Gastroesophageal sphincter (tissue), 4 donors: ENCODE measurements around the gene KISS1R. TPM values are rescaled to one million over a fixed set of nuclear protein-coding genes. Genes with fewer than 3 reads are reported as not detected.

Experiments used
- ATAC-seq: fragments of 150-250 bp; one replicate; pipeline ENCODE4 v1.9.1; 2016; ENCODE audit warnings: mild to moderate bottlenecking, moderate library complexity
- H3K27ac ChIP-seq, 4 donors: fragments of 200-600 bp; sonication (generic) in 3 of 4; 1 replicate in 3 of 4; 2 replicates in 1 of 4; pipeline ENCODE4 v1.5.1; 2016 to 2019
- H3K27me3 ChIP-seq: fragments of 200-600 bp; sonication (generic); one replicate; pipeline ENCODE4 v1.5.1; 2019
- H3K36me3 ChIP-seq, 2 donors: fragments of 200-600 bp; sonication (generic); one replicate each; pipeline ENCODE4 v1.5.1; 2019; ENCODE audit warnings: control low read depth in 1 of 2
- H3K4me1 ChIP-seq, 3 donors: fragments of 200-600 bp; sonication (generic); 1 replicate in 2 of 3; 2 replicates in 1 of 3; pipeline ENCODE4 v1.5.1; 2016 to 2019; ENCODE audit warnings: control low read depth in 2 of 3
- H3K4me3 ChIP-seq, 2 donors: fragments of 200-600 bp; sonication (generic); one replicate each; pipeline ENCODE4 v1.5.1; 2019; ENCODE audit warnings: mild to moderate bottlenecking in 1 of 2, moderate library complexity in 1 of 2
- H3K9me3 ChIP-seq, 3 donors: fragments of 200-600 bp; sonication (generic); one replicate each; pipeline ENCODE4 v1.5.1; 2017 to 2019; ENCODE audit warnings: control low read depth in 2 of 3
- CTCF ChIP-seq, 4 experiments: fragments of 200-600 bp in 2 of 4; fragments of 450-650 bp in 2 of 4; sonication (generic) in 1 of 4; IDR thresholded peaks; one replicate each; pipeline ENCODE4 v1.5.1; 2017 to 2019; ENCODE audit warnings: antibody characterized with exemption in 4 of 4, mild to moderate bottlenecking in 2 of 4, moderate library complexity in 2 of 4
- EP300 ChIP-seq: sonication (generic); formaldehyde crosslinking; IDR thresholded peaks from one replicate; pipeline ENCODE4 v1.6.1; 2017; ENCODE audit warnings: antibody characterized with exemption, mild to moderate bottlenecking
- POLR2A ChIP-seq, 2 donors: fragments of 450-650 bp; IDR thresholded peaks; one replicate each; pipeline ENCODE4 v1.6.1; 2017; ENCODE audit warnings: antibody characterized with exemption in 2 of 2, mild to moderate bottlenecking in 2 of 2, moderate library complexity in 1 of 2
- POLR2AphosphoS5 ChIP-seq: sonication (generic); formaldehyde crosslinking; IDR thresholded peaks from one replicate; pipeline ENCODE4 v1.6.1; 2017; ENCODE audit warnings: antibody characterized with exemption
- WGBS, 2 donors: methylation state at CpG; one replicate each; pipeline ENCODE4 v1.1.5; 2018; ENCODE audit warnings: low coverage in 1 of 2; 5-methylcytosine and 5-hydroxymethylcytosine counted together
- total RNA-seq, 4 donors: library from RNA; depleted of rRNA; stranded (reverse); fragments of >200 nt; gene quantifications; one replicate each; pipeline ENCODE4 v1.1.0, GENCODE V29; 2016

The KISS1R gene
- total RNA-seq, 4 donors from 2014 or later, result not detected

- Histone ChIP-seq H3K27ac (peak within 1 kb of the TSS; percentile 68 to 89 (median 84)), H3K27me3 (peaks cover 8% of the 10 kb centered on the region), H3K9me3 (no peaks in the 10 kb centered on the region), H3K4me3 (peak within 1 kb of the TSS; percentile 79 to 93), H3K36me3 (peaks cover 0 to 15% of the 10 kb centered on the region in 2 donors), H3K4me1 (peaks cover 0 to 59% (median 11%) of the 10 kb centered on the region in 3 donors)
- TF ChIP-seq POLR2A (IDR thresholded peaks at IDR 0.05) (peak in 1 of 2 donors; percentile 45), EP300 (no peak)
- ATAC-seq, result peak; percentile 82
- WGBS, 2 donors, result 0% methylated on average over 2 to 3 of the region's 97 CpGs
These were observed 8.6 kb downstream of the KISS1R start, which contains the start of gene ARID3A for GRCh38 chr19:925526-926322. Gene ARID3A, plus strand, starts transcription at chr19:926035. Its CDS starts 3,494 bp downstream, at chr19:929529.

- H3K4me1 ChIP-seq, result peaks cover 0 to 53% (median 11%) of the 10 kb centered on the region in 3 donors
- ATAC-seq, result no peak
- no CpG with 5 or more reads among the region's 21 CpGs for WGBS, 2 donors
These were observed 9.1 kb downstream of the KISS1R start for GRCh38 chr19:926323-926588.

GRCh38 chr19:926589-927350, 9.6 kb downstream of the KISS1R start:
- Histone ChIP-seq H3K4me3 (peak overlapping the region; percentile 79 to 93), H3K27me3 (no peaks in the 10 kb centered on the region), H3K27ac (peak overlapping the region; percentile 64 to 89 (median 84)), H3K36me3 (peaks cover 0 to 15% of the 10 kb centered on the region in 2 donors), H3K4me1 (peaks cover 0 to 48% (median 11%) of the 10 kb centered on the region in 3 donors), H3K9me3 (no peaks in the 10 kb centered on the region)
- peak; percentile 41 for ATAC-seq
- whole genome bisulfite sequencing, 2 donors, result 0% methylated on average over 18 of the region's 52 CpGs; no CpG with 5 or more reads in 1 of the 2 donors
- TF ChIP-seq EP300 (no peak), POLR2A (IDR thresholded peaks at IDR 0.05) (no peak), CTCF (IDR thresholded peaks at IDR 0.05) (no peak), POLR2AphosphoS5 (no peak)

More at GRCh38 chr19:926323-926588, 9.1 kb downstream of the KISS1R start:
- Histone ChIP-seq H3K9me3 (no peaks in the 10 kb centered on the region), H3K27me3 (peaks cover 3% of the 10 kb centered on the region), H3K36me3 (peaks cover 0 to 15% of the 10 kb centered on the region in 2 donors), H3K27ac (peak overlapping the region; percentile 64 to 89 (median 84)), H3K4me3 (peak overlapping the region; percentile 79 to 93)
- no peak for TF ChIP-seq POLR2A (IDR thresholded peaks at IDR 0.05)
- no peak for TF ChIP-seq POLR2AphosphoS5
- no peak for TF ChIP-seq EP300
- TF ChIP-seq CTCF (IDR thresholded peaks at IDR 0.05), result no peak

- H3K4me1 ChIP-seq, result peaks cover 0 to 52% (median 13%) of the 10 kb centered on the region in 3 donors
- peak overlapping the region; percentile 64 to 89 (median 84) for H3K27ac ChIP-seq
- WGBS, 2 donors, result no CpG with 5 or more reads among the region's 15 CpGs
- no peaks in the 10 kb centered on the region for H3K27me3 ChIP-seq
- H3K36me3 ChIP-seq, result peaks cover 0 to 15% of the 10 kb centered on the region in 2 donors
- TF ChIP-seq EP300, result no peak
- no peak for TF ChIP-seq POLR2A (IDR thresholded peaks at IDR 0.05)
- no peak for TF ChIP-seq CTCF (IDR thresholded peaks at IDR 0.05)
- TF ChIP-seq POLR2AphosphoS5, result no peak
- H3K4me3 ChIP-seq, result peak overlapping the region; percentile 79 to 93
- no peak for ATAC-seq
- H3K9me3 ChIP-seq, result no peaks in the 10 kb centered on the region
These were observed 10.2 kb downstream of the KISS1R start for GRCh38 chr19:927351-927779.

- 100% methylated on average over 2 of the region's 12 CpGs; no CpG with 5 or more reads in 1 of the 2 donors for WGBS, 2 donors
- no peak for ATAC-seq
- peak overlapping the region in 1 of 2 donors; percentile 93 for H3K4me3 ChIP-seq
- H3K27ac ChIP-seq, result peak overlapping the region in 3 of 4 donors; percentile 84 to 89 (median 85)
- no peaks in the 10 kb centered on the region for H3K9me3 ChIP-seq
- peaks cover 0 to 57% (median 18%) of the 10 kb centered on the region in 3 donors for H3K4me1 ChIP-seq
- peaks cover 0 to 15% of the 10 kb centered on the region in 2 donors for H3K36me3 ChIP-seq
- TF ChIP-seq CTCF (IDR thresholded peaks at IDR 0.05) (no peak), POLR2A (IDR thresholded peaks at IDR 0.05) (no peak), EP300 (no peak), POLR2AphosphoS5 (no peak)
- H3K27me3 ChIP-seq, result no peaks in the 10 kb centered on the region
These were observed 10.8 kb downstream of the KISS1R start for GRCh38 chr19:927780-928401.
